ENCODE data around the gene NTF4.

Gene NTF4

GRCh38 chr19:49064768-49065611 is at the start of gene NTF4:
Gene NTF4 (minus strand): TSS chr19:49064818. CDS start chr19:49061997, 2,821 bp downstream.
- DNase-seq = no peak

- peak; percentile 83 for DNase-seq
Measured at GRCh38 chr19:49113762-49114629, 49.4 kb upstream of the NTF4 start, which contains the start of gene LIN7B. Gene LIN7B (plus strand): TSS chr19:49114370. CDS start chr19:49114405, 35 bp downstream.

GRCh38 chr19:49111218-49111998 is 46.8 kb upstream of the NTF4 start:
- DNase-seq = no peak

DNA sequence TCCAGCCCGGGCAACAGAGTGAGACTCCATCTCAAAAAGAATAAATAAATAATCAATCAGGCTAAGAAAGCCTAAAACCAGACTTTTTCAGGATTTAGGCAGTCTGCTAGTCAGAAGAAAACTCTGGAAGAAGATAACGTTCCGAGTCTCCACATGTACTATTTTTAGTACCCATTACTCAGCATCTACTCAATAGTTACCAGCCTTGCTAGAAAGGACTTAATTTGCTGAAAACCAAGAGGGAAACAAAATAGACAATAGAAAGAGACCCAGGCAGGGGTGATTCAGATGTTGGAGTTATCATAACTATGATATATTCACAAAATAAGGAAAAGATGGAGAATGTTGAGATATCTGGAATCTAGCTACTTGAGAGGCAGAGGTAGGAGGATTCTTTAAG is 45.9 kb upstream of the NTF4 start:
- DNase-seq = no peak

DNA sequence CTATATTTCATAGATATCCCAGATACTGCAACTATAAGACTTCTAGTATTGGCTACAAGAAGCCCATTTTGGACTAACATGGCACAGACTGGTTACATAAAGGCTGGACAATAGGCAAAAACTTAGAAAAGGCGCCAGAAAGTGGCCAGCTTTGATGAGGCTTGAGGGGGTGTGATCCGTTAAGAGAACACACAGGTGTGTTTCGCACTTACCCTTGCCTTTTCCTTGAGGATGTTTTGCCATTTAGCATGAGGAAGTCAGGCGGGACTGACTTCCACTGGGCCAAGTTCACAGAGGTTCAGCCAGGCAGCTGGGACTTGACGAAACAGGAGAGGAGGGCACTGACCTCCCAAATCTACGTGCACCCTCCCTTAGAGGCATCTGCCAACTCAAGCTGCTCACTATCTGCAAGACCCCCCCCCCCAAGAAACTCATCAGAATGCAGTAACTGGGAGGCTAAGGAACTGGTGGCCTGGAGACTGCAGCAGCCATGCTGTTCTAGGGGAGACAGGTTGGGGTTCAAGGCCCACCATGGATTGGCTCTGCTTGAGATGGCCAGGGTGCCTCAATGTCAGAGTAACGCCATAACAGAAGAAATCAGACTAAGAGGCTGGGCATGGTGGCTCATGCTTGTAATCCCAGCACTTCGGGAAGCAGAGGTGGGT is 45.1 kb upstream of the NTF4 start:
- no peak for DNase-seq

- no peak for DNase-seq
Measured at GRCh38 chr19:49109051-49109450, 44.4 kb upstream of the NTF4 start.

GRCh38 chr19:49107625-49108459 is 43.2 kb upstream of the NTF4 start:
- DNase-seq = no peak

- peak; percentile 70 for DNase-seq
Measured at GRCh38 chr19:49106648-49107135, 42.1 kb upstream of the NTF4 start.

- DNase-seq = no peak
Measured at GRCh38 chr19:49104229-49104864, 39.7 kb upstream of the NTF4 start.

DNA sequence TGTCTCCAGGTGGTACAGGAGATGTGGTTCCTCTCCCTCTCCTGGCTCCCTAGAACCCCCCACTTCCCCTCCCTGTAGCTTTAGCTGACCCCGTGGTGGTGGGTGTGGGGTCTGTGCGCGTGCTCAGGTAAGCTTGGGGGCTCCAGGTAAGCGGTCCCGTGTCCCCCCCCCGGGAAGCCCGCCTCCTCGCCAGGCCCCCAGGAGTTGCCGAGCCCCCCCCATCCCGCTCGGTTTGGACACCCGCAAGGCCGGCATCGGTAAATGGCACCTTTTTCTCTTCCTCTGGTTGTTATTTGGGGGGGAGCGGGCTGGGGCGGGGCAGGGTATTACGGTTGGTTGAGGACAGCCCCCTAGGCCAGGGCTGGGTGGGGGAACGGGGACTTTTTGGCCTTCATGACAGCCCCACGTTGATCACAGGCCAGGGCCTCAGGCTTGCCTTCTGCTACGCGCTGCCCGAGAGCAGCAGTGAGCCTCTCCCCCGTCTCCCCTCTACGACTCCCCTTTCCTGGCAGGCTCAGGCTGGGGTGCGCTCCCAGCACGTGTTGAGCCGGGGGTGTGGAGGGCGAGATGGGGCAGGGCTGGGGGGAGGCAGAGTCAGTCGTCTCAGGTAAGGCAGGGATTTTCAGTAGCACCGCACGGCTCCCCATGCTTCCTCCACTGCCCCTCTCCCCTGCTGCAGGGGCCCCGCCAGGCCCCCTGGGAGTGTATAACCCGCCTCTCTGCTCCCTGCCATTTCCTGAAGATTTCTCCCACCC is 38.9 kb upstream of the NTF4 start:
- DNase-seq = no peak

DNA sequence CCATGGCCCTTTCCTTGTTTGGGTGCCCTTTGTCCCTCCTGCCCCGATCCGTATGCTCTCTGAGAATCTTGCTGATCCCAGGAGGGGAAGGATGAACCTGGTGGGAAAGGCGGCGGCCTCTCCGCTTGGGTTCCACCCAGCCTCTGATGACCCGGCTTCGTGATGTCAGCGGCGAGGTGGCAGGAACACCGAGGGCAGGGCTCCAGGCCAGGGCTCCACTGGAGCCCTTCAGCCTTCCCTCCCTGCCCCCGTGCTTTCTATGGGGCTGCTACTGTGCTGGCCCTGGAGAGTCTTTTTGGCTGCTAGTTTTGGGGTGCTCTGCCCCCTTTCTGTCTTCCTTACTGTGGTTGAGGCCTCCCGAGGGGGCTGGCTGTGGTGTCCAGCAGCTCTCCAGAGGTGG is 37.7 kb upstream of the NTF4 start:
- no peak for DNase-seq

- no peak for DNase-seq
Measured at GRCh38 chr19:49101160-49101559, 36.5 kb upstream of the NTF4 start.

GRCh38 chr19:49098795-49099194 is 34.2 kb upstream of the NTF4 start:
- DNase-seq = no peak

GRCh38 chr19:49097453-49098288 is 33.1 kb upstream of the NTF4 start:
- peak; percentile 84 for DNase-seq

- no peak for DNase-seq
Measured at GRCh38 chr19:49094505-49095482, 30.2 kb upstream of the NTF4 start.

- DNase-seq = no peak
Measured at GRCh38 chr19:49092686-49093085, 28.1 kb upstream of the NTF4 start.

DNA sequence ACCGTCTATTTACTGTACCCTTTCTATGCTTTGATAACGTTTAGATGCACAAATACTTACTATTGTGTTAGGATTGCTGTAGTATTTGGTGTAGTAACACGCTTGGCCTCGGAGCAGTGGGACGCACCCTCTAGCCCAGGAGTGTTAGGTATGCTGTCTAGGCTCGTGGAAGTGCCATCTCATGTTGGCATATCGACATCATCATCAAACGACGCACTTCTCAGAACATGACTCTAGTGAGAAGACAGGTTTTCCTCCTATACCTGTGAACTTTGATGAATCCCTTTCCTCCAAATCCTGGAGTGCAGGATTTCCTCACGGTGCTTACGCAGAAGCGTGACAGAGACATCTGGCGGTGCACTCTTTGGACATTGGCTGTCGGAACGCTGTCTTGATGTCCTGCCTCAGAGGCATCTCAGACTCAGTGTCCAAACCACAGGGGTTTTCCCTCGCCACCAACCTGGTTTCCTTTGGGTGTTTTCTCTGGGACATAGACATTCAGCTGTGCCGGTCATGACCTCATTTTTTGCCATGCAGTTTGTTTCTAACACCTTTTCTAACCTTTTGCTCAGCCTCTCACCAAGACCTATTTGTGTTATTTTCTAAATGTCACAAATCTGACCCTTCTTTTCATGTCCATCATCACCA is 26.9 kb upstream of the NTF4 start:
- DNase-seq = no peak
